Measurements from ENCODE around the gene FAF1.

The FAF1 gene

DNA sequence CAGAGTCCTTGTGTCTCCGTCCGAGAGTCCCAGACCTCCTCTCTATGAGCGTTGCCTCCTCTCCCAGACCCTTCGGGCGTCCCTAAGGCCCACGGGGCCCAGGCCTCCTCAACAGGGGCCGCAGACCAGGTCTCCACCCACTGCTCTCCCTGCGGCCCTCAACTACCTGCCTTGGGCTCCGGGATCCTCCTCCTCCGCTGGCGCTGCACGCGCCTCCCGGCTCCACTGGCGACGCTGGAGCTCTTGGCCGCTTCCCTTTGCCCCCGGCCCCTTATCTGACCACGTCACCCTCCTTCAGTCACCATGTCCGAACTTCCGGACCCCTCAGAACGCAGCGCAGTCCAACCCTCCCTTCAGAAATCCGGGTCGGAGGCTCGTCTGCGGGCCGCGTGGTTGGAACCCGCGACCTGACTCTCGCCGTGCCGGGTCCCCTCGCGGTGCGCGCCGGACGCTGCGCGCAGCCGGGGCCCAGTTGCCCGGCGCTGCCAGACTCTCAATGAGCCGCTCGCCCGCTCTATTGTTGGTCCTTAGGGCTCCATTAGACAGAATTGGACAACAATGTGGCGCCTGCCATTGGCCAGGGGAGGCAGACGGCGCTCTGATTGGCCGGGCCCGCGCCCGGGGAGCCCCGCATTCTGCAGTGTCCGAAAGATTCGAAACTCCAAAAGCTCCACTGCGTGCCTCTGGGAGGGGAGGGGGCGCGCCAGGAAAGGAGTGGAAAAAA, 537.0 kb downstream of the FAF1 start, which contains the start of gene DMRTA2:
DMRTA2 (minus strand) TSS at position 498 of the 724 bp plus-strand sequence. CDS start 1,907 bp downstream, outside the sequence.
- no peak for DNase-seq

GRCh38 chr1:50422675-50422945, 537.5 kb downstream of the FAF1 start:
- DNase-seq = no peak

DNA sequence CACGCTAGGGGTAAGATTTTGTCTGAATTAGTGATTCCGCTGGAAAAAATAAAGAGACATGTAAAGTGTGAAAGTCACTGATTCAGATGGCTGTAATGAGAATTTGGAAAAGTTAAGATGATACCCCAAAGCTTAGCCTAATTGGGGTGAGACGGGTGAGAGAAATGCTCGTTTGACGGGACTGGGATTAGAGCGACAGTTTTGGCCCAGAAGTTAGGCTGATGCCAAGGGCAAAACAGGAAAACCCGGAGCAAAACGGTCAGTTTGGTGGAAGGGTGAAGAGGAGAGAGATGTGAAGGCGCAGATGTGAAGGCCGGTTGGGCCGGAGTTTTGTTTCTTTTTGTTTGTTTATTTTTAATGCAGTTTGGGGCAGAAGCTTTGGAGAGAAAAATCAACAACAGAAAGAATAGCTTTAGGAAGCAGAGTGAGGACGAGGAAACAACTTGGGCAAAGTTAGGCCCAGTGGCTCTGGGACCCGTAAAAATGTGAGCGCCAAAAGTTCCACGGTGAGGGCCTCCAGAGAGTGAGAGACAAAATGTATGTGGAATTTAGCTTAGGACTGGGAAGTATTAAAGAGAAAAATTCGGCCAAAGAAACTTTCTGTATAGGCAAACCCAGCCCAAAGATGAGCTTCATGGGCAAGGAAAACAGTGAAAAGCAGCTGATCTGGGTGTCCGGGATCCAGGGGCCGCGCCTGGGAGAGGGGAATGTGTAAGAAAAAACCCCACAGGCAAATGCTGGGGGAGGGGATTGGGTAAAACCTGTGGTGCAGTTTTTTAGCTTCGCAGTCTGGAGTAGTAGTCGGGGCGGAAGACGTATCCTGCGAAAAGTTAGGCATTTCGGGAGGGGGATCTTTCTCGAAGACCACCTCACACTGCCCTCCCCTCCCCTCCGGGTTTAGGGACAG, 538.0 kb downstream of the FAF1 start:
- DNase-seq = no peak

DNA sequence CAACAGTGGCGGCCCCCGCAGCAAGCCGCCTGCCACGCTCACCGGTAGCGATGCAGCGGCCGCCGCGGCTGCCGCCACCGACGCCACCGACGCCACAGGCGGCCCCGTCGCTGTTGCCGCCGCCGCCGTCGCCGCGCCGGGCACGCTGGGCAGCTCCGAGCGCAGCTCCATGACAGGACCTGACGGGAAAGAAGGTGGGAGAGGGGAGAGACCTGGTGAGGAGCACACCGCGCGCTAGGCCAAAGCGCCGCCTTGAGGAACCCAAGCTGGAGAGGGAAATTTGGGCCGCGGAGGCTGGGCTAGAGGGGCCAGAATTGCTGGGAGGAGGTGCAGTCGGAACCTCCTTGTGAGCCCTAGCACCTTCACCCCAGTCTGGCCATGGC, 538.7 kb downstream of the FAF1 start:
- no peak for DNase-seq

DNA sequence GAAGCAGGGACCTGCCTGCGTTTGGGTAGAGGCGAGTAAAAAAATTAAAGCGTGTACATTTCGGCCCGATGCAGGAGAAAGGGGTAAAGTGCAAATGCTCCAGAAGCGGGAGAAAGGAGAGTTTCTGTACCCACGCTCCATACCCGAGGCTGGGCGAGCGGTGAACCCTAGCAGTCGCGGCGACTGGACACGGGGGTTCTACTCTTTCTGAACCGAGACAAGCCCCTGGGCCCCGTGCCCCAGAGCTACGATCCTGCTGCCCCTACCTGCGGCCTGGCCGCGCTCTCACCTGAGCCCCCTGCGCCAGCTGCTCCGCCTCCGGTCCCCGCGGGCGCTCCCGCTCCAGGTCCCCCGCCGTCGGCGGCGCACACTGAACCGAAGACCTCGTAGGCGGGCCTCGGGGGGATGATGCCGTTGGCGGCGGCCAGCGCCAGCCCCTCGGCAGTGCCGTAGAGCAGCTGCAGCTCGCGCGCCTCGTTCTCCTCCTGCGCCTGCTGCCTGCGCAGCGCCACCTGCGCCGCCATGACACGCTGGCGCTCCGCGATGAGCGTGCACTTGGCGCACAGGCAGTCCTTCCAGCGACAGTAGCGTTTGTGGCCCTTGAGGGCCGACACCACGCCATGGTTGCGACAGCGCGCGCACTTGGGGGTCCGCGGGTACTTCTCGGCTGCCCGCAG, 539.2 kb downstream of the FAF1 start:
- DNase-seq = no peak

- no peak for DNase-seq
These were observed 540.0 kb downstream of the FAF1 start for GRCh38 chr1:50419907-50420677.

- no peak for DNase-seq
These were observed 540.7 kb downstream of the FAF1 start for GRCh38 chr1:50419192-50419906.

DNA sequence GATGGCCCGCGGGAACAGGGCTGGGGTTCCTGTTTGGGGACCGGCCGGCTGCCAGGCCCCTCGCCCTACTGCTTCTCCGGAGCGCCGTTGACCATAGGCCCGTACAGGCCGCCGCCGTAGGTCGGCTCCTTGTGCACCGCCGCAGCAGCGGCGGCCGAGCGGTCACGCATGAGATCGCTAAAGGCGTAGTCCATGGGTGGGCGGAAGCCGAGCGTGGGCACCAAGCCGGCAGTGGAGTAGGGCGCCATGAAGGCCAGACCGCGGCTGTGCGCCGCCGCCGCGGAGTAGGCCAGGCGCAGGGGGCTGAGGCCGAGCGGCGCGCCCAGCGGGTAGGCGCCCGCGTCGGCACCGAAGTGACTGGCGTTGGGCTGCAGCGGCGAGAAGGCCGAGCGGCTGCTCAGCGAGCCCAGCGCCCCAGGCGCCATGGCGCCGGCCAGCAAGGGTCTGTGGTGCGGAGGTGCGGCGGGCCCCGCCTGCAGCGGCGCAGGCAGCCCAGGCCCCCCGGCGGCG, 541.4 kb downstream of the FAF1 start:
- no peak for DNase-seq

DNA sequence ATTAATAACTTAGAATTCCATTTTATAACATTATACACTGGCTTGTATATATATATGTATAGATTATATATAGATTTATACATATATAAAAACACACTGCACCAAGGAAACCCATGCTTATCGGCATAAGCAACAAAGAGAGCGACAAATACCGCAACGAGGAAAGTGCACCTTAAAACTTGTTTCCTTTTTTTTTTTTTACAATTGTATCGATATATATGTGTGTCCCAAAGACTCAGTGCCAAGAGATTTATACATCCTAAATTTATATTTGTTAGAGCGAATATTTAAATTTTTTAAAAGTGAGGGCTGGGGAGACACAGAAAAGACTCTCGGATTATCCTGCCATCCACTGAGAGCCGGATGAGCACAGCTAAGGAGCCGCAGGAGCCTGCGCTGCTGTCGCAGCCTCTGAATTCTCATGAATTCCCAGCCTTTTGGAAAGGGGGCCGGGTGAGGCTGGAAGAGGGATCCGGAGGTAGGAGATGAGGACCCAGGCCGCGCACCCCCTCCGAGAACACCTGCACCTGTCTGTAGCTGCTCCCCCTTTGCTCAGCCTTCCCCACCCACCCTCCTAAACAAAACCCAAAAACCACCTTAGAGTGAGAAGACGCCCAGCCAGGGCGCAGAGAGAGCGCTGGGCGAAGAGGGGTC, 542.0 kb downstream of the FAF1 start:
- DNase-seq = no peak

GRCh38 chr1:50417507-50417906, 542.6 kb downstream of the FAF1 start:
- DNase-seq = no peak

DNA sequence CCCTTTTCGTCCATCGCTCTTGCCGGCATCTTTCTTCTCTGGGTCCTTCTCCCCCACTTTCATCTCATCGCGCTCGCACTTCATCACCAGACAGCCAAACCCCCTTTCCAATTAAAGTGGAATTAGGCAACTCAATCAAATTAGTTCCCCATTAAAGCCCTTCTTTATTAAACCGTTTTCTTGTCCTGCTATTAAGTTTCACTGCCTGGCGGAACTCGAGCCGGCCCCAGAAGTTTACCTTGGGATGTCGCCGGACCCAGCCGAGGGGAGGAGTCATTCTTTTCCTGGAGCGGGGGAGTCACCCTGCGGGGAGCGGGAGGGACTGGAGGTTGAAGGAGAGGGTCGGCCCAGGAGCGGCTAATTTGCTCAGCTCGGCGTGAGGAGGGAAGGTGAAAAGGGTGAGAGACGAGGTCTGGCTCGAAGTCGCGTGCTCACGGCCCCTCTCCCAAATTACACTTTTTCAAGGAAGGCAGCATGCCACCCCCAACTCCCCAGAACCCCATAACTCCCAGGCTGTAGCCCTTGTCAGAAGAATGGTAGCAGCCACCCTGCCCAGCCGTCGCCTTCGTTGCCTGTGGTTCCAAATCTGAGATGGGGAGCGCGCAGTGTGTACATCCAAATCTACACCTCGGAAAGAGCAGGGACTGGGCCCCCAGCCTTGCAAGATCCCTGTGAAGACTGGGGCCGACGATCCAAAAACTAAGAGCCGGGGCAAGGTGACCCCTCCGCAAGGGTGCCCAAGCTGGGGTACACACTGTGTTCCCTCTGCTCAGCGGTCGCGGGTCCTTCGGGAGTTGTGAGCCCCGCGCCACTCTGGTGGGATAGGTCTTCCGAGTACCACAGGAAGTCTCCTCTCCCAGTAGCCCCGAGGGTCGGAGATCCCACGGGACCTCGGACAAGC, 543.3 kb downstream of the FAF1 start:
- DNase-seq = no peak

DNA sequence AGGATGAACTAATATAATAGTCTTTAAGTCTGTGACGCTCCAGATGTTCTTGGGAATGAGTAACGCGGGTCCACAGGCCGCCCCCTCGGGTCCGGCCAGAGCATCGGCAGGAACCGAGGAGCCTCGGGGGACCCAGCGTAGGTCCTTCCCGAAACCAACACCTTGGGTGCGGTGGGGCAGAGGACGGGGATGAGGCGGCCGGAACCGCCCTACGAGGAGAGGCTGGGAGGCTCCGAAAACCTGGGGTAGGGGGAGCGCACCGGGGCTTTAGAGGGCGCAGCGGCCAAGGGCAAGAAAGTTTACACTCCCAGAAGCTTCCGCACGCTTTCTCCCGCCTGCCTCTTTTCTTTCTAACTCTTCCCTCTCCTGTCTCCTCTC, 543.9 kb downstream of the FAF1 start:
- no peak for DNase-seq

- DNase-seq = no peak
These were observed 544.6 kb downstream of the FAF1 start for GRCh38 chr1:50415235-50416149.

DNA sequence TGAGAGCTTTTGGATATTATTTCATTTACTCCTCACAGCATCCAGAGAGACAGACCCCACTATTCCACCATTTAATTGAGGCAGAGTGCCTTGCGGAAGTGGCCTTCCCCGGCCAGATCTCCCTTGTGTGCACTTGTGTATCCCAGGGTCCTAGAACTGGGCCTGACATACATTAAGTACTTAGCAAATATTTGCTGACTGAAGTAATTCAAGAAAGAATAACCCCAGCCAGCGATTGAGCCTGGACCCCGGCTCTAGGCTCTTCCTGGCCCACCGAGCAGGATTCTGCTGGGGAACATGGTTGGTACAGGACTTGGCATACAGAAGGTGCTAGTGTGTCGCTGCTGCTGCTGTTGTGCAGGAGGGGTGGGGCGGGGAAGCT, 545.2 kb downstream of the FAF1 start:
- DNase-seq = no peak

DNA sequence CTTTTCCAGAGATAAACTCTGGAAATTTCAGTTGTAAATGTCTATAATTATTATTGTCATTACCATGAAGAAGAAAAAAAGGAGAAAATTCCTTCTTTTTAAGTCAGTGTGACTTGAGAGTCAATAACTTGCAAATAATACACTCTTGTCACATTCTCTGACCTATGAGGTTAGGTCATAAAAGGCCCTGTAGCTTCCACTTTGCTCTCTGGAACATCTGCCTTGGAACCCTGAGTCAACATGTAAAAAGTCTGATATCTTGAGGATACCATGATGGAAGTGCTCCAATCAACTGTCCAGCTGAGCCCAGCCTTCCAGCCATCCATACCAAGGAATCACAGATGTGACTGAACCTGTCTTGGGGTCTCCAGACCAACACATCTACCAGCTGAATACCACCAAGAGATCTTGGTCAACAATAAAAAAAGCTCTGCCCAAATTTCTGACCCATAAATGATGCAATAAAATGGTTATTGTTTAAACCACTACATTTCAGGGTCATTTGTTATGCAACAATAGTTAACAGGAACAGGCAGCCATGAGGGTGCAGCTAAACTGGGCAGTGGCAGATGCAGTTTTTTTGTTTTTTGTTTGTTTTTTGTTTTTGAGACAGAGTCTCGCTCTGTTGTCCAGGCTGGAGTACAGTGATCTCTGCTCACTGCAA, 547.1 kb downstream of the FAF1 start:
- no peak for DNase-seq

DNA sequence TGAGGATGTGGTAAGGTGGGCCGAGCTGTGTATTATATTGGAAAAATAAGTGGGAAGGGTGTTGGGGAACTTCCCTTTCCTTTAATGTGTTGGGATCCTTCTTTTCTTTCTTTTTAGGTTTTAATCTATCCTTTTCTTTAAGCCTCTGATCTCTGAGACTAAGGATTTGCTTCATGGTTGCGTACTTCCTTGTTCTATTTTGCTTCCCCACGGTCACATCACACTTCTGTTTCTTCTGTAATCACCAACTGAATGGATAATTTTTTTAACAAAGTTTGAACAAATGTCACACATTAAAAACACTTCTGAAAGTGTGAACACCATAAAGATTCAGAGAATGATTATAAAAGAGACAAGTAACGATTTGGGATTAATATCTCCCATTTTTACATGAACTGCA, 554.3 kb downstream of the FAF1 start:
- no peak for DNase-seq

DNA sequence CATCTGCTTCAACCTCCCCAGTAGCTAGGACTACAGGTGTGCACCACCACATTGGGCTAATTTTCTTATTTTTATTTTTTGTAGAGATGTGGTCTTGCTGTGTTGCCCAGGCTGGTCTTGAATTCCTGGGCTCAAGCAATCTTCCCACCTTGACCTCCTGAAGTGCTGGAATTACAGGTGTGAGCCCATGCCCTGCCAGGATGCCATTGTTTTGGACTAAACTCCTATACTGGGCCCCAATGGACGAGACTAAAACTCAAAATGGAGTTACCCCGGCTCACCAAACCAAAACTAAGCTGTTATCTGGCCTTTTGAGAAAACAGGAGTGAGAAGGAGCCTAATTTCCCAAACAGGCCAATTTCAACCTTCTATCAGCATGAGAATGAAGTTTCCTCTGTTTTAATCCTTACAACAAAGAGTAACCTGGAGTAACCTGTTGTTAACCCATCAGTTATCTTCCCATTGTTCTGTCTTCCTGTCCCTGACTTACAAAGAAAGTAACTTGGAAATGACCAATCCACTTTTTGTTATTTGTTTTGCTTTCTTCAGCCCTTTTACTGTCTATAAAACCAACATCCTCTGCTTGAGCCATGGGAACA, 566.4 kb downstream of the FAF1 start:
- no peak for DNase-seq

All from stimulated activated CD4-positive, alpha-beta T cell treated with anti-CD3 and anti-CD28 coated beads, Interleukin-4, amount 100 ng/mL, for 4 hours (primary cell).